Epithelial cell of prostate (primary cell): ENCODE measurements around the gene GJB3.
"Not testable (repeated sequence)": the region's sequence is repeated elsewhere in the genome, so short reads cannot be mapped to it uniquely, and the experiment has no call there.

Experiments
- DNase-seq: peaks from one replicate; pipeline ENCODE4 v3.0.0-alpha.2; 2011; ENCODE audit warnings: low read depth, low spot score
- H3K27ac ChIP-seq: fragments of 450-650 bp; 2 replicates; pipeline ENCODE4 v1.5.1; 2017; ENCODE audit warnings: mild to moderate bottlenecking

The GJB3 gene

DNA sequence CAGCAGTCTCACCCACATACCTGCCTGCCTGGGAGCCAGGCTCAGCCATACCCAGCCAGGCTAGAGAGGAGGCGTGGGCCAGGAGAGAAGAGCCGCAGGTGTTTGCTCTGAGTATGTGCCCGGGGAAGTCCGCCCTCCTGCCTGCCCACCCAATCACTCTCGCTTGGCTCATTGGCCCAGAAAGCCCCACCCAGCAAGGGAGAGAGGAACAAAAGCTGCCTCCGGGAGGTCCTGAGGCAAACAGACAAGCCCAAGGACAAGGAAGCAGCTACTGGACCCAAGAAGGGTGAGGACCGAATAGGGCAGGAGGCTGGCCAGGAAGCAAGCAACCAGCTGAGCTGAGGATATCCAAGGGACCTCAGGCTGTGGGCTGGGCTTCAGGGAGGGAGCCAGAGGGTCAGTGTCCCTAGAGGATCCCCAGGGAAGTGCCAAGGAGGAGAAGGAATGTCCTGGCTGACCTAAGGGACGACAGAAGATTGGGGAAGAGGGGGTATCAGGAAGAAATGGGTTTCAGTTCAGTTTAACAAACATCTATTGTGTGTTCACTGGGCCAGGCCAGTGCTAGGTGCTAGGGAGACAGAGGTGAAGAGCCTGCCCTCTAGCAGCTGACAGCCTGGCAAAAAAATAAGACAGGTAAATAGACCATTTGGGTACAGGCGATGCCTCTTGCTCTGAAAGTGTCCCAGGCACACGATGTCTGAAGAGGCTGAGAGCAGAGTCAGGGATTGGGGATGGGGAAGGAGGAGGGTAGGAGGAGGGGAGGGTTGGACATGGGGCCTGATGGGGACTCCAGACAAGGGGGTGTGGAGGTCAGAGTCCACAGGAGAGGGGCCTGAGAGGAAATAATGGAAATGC, 21.3 kb upstream of the GJB3 start, which contains the start of gene GJB4:
GJB4 (plus strand) TSS at position 238 of the 855 bp plus-strand sequence. CDS start 1,515 bp downstream, outside the sequence.
- H3K27ac ChIP-seq = peak within 1 kb of the TSS; percentile 100
- DNase-seq = no peak

DNA sequence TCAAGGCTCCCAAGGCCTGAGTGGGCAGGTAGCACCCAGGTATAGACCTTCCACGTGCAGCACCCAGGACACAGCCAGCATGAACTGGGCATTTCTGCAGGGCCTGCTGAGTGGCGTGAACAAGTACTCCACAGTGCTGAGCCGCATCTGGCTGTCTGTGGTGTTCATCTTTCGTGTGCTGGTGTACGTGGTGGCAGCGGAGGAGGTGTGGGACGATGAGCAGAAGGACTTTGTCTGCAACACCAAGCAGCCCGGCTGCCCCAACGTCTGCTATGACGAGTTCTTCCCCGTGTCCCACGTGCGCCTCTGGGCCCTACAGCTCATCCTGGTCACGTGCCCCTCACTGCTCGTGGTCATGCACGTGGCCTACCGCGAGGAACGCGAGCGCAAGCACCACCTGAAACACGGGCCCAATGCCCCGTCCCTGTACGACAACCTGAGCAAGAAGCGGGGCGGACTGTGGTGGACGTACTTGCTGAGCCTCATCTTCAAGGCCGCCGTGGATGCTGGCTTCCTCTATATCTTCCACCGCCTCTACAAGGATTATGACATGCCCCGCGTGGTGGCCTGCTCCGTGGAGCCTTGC, 19.7 kb upstream of the GJB3 start:
- H3K27ac ChIP-seq = peak overlapping the region; percentile 100
- no peak for DNase-seq

GRCh38 chr1:34761776-34762307, 19.2 kb upstream of the GJB3 start:
- DNase-seq = no peak
- H3K27ac ChIP-seq = peak overlapping the region; percentile 100

GRCh38 chr1:34762474-34763141, 18.4 kb upstream of the GJB3 start:
- H3K27ac ChIP-seq = peak overlapping the region; percentile 100
- DNase-seq = no peak

- DNase-seq = peak; percentile 78
- H3K27ac ChIP-seq = peak overlapping the region; percentile 100
Measured at GRCh38 chr1:34763142-34763781, 17.8 kb upstream of the GJB3 start.

DNA sequence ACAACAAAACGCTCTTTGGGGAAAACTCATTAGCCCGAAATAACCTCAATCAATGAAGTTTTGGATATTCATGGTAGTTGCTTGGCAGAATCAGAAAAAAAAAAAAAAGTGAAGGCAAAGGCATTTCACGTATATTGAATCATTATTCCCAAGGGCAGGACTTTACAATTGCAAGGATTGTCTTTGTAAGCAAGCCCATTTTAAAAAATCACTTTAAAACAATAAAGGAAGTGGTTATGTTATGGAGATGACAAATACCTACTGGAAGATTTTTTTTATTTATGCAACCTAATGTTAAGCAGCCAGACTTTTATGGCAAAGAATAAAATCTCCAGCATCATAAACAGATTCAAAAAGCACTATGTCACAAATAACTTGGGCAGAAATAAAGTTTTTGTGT, 12.2 kb upstream of the GJB3 start:
- peak overlapping the region; percentile 12 for H3K27ac ChIP-seq
- DNase-seq = no peak

DNA sequence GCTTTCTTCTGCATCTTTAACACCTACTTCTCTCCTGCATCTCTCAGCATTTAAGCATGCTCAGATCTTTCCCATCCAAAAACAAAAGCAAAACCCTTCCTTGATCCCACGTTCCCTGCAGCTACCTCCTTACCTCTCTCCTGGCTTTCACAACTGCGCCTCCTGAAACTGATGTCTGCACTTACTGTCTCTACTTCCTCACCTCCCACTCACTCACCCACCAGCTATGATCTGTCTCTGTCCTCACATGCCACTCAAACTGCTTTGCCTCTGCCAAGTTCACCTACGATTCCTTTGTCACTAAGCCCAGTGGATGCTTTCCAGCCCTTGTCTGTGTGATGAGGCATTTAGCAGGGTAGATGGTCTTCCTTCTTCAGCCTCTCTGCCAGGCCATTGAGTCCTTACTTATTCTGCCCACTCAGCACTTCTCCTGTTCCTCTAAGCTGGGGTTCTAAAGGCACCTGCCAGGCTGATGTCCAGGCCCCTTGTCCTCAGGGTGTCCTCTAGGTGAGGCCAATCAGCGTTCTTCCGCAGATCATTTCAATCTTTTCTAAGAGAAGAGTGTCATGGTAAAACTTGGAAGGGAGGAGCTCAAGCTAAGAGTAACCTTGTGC, 10.0 kb upstream of the GJB3 start:
- DNase-seq = no peak
- no peak overlapping the region for H3K27ac ChIP-seq

- no peak overlapping the region for H3K27ac ChIP-seq
- DNase-seq = no peak
Measured at GRCh38 chr1:34771573-34772371, 9.2 kb upstream of the GJB3 start.

- not testable (repeated sequence) for H3K27ac ChIP-seq, DNase-seq
Measured at GRCh38 chr1:34773114-34773513, 7.9 kb upstream of the GJB3 start.

DNA sequence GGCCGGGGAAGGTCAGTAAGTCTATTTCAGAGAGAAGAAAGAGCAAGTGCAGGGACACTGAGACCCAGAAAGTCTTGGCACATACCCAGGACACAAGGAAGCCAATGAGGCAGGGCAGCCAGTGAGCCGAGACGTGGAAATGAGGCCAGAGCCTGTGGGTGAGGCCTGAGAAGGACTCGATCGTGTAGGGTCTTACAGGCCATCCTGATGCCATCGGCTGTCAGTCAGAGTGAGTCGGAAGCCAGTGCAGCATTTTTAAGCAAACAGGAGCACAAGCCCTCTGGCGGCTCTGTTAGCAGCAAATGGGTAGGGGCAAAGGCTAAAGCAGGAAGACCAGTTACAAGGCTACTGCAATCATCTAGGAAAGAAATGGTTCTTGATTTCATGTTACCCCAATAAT, 6.1 kb upstream of the GJB3 start:
- no peak overlapping the region for H3K27ac ChIP-seq
- no peak for DNase-seq

GRCh38 chr1:34776911-34777310, 4.1 kb upstream of the GJB3 start:
- DNase-seq = no peak
- H3K27ac ChIP-seq = no peak overlapping the region

GRCh38 chr1:34777519-34778321, 3.3 kb upstream of the GJB3 start:
- peak overlapping the region; percentile 100 for H3K27ac ChIP-seq
- no peak for DNase-seq

DNA sequence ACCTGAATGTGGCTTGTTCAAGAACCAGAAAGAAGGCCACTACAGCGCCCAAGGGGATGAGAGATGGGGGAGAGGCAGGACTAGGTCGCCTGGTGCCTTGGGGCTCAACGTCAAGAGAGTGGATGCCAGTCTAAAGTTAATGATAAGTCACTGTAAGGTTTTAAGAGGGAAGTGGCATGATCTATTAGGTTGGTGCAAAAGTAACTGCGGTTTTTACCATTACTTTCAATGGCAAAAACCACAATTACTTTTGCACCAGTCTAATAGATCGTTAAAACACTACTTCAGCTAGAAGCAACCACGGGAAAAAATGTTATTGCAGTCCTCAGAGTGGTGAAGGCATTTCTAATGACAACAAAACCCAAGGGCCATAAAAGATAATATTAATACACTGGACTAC, 2.6 kb upstream of the GJB3 start:
- peak overlapping the region; percentile 100 for H3K27ac ChIP-seq
- no peak for DNase-seq

DNA sequence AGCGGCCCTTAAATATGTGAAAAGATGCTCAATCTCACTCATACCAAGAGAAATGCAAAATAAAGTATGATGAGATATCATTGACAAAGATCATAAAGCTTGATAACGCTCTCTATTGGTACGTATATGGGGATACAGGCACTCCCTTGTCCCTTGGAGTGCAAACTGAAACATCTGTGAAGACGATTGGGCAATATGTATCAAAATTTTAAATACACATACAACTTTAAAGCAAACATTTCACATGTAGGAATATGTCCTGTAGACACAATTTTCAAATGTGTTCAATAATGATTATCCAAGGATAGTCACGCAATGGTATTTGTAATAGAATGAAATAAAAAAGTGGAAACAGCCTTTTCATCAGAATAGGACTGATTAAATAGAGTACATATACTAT, 2.0 kb upstream of the GJB3 start:
- DNase-seq = no peak
- H3K27ac ChIP-seq = peak overlapping the region; percentile 100

DNA sequence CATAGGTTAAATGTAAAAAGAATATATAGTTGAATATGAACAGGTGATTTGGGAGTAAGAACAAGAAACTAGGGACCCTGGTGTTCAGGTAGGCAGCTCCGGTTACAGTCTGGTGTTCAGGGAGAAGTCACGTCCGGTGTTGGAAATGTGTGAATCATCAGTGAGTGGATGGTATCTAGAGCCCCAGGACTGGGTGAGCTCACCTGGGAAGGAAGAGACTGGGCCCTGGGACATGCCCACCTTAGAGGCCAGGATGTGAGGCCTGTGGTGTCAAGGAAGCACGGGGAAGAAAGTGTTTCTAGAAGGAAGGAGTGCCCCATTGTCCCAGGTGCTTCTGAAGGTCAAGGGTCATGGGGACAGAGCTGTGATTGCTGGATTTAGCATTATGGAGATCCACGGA, 1.5 kb upstream of the GJB3 start:
- H3K27ac ChIP-seq = peak overlapping the region; percentile 100

GRCh38 chr1:34779962-34780361, 1.1 kb upstream of the GJB3 start:
- DNase-seq = no peak
- peak overlapping the region; percentile 100 for H3K27ac ChIP-seq

More for the DNA sequence above, 1.5 kb upstream of the GJB3 start:
- peak; percentile 68 for DNase-seq

GRCh38 chr1:34780528-34780927, 486 bp upstream of the GJB3 start:
- H3K27ac ChIP-seq = peak overlapping the region; percentile 100
- no peak for DNase-seq

- DNase-seq = no peak
- peak overlapping the region; percentile 100 for H3K27ac ChIP-seq
Measured at GRCh38 chr1:34781844-34782391, 904 bp downstream of the GJB3 start.
